ENCODE results near the gene PPP1R1B.

DNA sequence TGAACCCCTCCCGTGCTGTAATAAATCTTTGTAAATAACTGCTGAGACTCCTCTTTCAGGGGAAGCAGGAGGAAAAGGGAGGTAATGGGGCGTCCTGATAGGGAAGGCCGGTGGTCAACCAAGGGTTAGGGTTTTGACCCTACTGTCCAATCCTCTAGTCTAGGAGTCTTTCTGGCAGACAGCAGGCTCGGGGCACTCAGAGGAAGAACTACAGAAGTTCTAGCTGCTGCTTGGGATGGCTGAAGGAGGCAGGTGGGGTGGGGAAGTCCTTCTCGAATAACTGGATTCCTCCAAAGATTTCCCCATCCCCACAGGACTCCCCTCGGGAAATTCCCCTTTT lies 9.8 kb downstream of the PPP1R1B start:
- TF ChIP-seq CTCF (IDR thresholded peaks at IDR 0.05) = no peak
- no peak for TF ChIP-seq EZH2 (IDR thresholded peaks at IDR 0.05)
- TF ChIP-seq EZH2phosphoT487 (IDR thresholded peaks at IDR 0.05) = no peak
